ENCODE data around the gene EAPP.
"Not testable (repeated sequence)": the region's sequence is repeated elsewhere in the genome, so short reads cannot be mapped to it uniquely, and the experiment has no call there.

The EAPP gene

DNA sequence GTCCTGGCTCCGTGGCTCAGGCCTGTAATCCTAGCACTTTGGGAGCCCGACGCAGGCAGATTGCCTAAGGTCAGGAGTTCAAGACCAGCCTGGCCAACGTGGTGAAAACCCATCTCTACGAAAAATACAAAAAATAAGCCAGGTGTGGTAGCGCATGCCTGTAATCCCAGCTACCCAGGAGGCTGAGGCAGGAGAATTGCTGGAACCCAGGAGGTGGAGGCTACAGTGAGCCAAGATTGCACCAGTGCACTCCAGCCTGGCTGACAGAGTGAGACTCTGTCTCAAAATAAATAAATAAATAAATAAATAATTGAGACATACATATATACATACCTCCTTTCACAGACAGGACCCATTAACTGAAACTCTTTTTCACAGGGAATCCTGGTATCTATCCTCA lies 1.4 kb downstream of the EAPP start:
- DNase-seq (ENCODE audit: low spot score) = not testable (repeated sequence)

DNA sequence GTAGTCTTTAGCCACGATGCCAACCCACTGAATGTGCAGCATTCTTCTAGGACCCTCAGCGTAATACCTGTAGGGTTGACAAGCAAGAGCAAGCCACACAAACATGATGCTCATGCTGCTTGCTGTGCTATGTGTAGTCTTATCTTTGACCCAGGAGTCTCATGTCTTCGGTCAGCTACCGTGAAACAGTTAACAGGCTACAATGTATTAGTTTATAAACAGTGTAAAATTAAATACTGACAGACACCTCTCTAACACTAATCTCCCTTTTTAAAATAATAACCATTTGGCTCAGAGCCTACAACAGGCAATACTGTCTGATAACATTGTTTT lies 1.9 kb downstream of the EAPP start:
- no peak for DNase-seq (ENCODE audit: low spot score)

DNA sequence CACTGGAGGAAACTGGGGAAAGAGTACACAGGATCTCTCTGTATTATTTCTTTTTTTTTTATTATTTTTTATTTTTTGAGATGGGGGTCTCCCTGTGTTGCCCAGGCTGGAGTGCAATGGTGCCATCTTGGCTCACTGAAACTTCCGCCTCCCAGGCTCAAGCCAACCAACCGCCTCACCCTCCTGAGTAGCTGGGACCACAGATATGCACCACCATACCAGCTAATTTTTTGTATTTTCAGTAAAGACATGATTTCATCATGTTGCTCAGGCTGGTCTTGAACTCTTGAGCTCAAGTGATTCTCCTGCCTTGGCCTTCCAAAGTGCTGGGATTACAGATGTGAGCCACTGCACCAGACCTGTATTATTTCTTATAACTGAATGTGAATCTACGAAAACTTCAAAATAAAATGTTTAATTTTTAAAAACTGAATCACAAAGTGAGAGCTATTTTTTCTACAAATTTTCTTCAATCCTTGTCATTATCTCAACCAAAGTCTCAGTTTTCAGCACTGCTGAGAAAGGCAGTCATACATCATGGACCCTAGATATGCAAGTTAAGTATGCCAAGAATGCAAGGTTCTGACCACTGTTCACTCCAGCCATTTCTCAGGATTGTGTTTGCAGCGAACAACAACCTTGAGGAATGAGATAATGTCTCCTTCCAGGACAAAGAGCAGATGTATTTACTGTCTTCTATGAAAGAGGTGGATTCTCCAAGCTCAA lies 2.4 kb downstream of the EAPP start:
- DNase-seq (ENCODE audit: low spot score) = no peak

DNA sequence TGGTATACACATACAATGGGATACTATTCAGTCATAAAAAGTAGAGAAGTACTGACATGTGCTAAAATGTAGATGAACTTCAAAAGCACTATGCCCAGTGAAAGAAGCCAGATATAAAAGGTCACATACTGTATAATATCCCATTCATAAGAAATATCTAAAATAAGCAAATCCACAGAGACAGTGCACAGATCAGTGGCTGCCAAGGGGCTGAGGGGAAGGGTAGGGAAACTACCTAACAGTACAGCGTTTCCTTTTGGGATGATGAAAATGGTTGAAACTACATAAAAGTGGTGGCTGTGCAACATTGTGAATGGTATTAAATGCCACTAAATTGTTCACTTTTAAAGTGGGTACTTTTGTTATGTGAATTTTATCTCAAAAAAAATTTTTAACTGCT lies 11.9 kb downstream of the EAPP start:
- DNase-seq (ENCODE audit: low spot score) = no peak

DNA sequence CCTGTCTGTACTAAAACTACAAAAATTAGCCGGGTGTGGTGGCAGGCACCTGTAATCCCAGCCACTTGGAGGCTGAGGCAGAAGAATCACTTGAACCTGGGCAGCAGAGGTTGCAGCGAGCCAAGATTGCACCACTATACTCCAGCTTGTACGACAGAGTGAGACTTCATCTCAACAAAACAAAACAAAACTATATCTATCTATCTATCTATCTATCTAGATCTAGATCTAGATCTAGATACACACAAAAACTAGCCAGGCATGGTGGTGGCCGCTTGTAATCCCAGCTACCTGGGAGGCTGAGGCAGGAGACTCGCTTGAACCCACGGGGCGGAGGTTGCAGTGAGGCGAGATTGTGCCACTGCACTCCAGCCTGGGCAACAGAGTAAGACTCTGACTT lies 15.3 kb downstream of the EAPP start:
- DNase-seq (ENCODE audit: low spot score) = not testable (repeated sequence)

DNA sequence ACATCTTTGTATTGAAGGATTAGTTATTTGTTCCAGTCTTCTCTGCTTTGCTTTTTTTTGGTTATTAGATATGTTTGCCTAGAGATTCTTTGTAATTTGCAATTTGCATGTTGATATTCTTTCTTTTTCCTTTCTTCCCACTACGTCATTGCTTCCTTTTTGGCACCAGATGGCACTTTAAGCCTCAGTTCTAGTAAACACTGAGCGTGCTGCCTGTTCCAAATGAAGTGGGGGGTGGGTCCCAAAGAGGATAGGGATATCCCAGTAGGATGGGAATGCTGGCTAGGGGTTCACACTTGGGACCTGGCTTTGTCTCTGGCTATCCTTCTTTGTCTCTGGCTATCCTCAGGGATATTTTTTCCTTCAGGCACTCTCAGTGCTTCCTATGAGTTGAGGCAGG lies 17.0 kb downstream of the EAPP start:
- DNase-seq (ENCODE audit: low spot score) = no peak

DNA sequence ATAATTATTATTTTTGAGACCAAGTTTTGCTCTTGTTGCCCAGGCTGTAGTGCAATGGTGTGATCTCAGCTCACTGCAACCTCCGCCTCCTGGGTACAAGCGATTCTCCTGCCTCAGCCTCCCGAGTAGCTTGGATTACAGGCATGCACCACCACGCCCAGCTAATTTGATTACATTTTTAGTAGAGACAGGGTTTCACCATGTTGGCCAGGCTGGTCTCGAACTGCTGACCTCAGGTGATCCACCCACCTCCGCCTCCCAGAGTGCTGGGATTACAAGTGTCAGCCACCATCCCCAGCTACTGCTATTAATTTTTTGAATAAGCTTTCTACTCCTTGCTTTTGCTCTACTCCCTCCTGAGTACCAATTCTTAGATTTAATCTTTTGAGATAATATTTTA lies 18.4 kb downstream of the EAPP start:
- DNase-seq (ENCODE audit: low spot score) = not testable (repeated sequence)

DNA sequence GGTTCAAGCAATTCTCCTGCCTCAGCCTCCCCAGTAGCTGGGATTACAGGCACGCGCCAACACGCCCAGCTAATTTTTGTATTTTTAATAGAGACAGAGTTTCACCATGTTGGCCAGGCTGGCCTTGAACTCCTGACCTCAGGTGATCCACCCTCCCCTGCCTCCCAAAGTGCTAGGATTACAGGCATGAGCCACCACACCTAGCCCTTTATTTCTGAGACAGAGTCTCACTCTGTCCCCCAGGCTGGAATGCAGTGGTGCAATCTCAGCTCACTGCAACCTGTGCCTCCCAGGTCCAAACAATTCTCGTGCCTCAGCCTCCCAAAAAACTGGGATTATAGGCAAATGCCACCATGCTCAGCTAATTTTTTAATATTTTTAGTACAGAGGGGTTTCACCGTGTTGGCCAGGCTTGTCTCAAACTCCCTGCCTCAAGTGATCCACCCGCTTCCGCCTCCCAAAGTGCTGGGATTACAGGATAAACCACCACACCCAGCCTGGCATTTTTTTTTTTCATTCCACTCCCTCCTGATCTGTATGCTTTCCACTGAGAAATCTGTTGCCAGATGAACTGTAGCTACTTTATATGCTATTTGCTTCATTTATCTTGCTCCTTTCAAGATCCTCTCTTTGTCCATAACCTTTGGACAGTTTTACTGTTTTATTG lies 19.1 kb downstream of the EAPP start:
- DNase-seq (ENCODE audit: low spot score) = not testable (repeated sequence)

DNA sequence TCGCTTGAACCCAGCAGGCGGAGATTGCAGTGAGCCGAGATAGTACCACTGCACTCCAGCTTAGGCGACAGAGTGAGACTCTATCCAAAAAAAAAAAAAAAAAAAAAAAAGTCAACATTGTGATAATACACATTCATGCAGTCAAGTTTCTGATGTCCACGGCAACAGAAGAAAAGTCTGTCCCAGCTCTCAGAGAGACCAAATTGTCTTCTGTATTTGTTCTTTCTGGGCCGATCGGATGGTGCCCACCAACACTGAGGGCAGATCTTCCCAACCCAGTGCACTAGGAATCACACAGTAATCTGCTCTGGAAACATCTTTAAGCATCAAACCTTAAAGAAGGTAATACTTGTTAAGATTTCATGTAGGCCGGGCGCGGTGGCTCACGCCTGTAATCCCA lies 31.6 kb downstream of the EAPP start:
- DNase-seq (ENCODE audit: low spot score) = no peak

DNA sequence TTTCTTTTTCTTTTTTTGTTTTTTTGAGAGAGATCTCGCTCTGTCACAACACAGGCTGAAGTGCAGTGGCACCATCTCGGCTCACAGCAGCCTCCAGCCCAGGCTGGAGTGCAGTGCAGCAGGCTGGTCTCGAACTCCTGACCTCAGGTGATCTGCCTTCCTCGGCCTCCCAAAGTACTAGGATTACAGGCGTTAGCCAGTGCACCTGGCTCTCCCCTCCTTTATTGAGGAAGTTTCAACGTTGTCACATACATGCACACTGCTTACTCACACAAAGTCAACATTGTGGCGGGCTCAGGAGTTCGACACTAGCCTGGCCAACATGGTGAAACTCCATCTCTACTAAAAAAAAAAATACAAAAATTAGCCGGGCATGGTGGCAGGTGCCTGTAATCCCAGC lies 32.0 kb downstream of the EAPP start:
- DNase-seq (ENCODE audit: low spot score) = no peak

DNA sequence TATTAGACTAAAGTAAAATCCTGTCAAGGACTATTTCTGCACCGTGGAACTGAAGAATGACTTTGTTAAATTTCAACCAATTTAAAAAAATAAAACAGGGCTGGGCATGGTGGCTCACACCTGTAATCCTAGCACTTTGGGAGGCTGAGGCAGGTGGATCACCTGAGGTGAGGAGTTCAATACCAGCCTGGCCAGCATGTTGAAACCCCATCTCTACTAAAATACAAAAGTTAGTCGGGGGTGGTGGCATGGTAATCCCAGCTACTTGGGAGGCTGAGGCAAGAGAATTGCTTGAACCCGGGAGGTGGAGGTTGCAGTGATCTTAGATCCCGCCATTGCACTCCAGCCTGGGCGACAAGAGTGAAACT lies 34.4 kb downstream of the EAPP start:
- DNase-seq (ENCODE audit: low spot score) = not testable (repeated sequence)

DNA sequence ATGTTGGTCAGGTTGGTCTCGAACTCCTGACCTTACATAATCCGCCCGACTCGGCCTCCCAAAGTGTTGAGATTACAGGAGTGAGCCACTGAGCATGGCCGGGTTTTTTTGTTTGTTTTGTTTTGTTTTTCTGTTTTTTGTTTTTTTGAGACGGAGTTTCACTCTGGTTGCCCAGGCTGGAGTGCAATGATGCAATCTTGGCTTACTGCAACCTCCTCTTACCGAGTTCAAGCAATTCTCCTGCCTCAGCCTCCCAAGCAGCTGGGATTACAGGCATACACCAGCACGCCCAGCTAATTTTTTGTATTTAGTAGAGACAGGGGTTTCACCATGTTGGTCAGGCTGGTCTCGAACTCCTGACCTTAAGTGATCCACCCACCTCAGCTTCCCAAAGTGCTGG lies 35.5 kb downstream of the EAPP start:
- DNase-seq (ENCODE audit: low spot score) = not testable (repeated sequence)

DNA sequence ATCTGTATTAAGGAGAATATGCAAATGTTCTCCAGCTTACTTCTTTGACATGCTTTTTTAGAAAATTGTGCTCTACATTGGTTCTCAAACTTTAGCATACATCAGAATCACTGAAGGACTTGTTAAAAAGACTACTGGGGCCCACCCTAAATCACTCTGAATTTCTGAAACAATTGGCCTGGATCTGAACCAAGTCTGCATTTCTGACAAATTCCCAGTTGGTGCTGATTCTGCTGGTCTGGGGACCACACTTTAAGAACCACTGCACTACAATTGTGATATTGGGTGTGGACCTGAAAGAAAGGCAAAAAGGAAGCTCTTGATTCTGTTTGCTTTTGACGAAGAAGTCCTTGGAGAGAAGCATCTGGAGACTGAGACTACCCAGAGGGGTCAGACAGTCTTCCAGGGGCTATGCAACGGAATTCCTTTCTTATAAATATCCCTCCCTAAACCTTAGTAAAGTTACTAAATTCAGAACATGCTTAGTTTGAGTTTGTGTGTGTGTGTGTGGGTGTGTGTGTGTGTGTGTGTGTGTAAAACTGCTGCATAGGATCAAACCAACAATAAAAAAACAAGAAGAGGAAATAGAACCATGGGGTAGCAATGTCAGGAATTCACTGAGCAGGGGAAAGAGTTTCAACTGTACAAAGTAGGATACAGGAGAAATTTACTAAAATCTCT lies 36.8 kb downstream of the EAPP start:
- DNase-seq (ENCODE audit: low spot score) = no peak

DNA sequence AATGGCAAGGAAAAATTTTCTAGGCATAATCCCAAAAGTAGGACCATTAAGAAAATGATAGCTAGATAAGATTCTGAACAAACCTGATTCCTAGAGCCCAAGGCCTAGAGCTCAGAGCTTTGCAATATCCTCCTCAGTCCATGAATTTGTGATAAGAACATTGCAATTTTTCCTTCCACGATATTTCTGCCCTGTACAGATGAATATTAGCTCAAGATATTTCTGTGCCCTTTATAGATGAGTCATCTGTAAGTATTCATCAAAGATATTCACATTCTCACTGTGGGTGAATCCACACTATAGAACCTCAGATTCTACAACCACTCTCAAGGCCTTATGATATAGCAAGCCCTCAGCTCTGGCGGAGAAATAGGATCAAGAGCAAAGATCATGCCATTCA lies 37.5 kb downstream of the EAPP start:
- no peak for DNase-seq (ENCODE audit: low spot score)

DNA sequence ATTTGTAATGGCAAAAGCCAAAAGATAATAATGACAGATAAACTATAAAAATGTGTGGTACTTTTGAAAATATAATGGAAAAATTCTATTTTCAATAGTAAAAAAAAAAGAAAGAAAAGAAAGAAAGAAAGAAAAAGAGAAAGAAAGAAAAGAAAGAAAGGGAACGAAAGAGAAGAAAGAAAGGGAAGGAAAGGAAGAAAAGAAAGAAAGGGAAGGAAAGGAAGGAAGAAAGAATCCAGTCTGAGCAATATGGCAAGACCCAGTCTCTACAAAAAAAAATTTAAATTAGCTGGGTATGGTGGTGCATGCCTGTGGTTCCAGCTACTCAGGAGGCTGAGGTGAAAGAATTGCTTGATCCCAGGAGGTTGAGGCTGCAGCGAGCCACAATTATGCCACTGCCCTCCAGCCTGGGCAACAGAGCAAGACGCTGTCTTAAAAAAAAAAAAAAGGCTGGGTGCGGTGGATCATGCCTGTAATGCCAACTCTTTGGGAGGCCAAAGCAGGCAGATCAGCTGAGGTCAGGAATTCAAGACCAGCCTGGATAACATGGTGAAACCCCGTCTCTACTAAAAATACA lies 38.4 kb downstream of the EAPP start:
- no peak for DNase-seq (ENCODE audit: low spot score)

DNA sequence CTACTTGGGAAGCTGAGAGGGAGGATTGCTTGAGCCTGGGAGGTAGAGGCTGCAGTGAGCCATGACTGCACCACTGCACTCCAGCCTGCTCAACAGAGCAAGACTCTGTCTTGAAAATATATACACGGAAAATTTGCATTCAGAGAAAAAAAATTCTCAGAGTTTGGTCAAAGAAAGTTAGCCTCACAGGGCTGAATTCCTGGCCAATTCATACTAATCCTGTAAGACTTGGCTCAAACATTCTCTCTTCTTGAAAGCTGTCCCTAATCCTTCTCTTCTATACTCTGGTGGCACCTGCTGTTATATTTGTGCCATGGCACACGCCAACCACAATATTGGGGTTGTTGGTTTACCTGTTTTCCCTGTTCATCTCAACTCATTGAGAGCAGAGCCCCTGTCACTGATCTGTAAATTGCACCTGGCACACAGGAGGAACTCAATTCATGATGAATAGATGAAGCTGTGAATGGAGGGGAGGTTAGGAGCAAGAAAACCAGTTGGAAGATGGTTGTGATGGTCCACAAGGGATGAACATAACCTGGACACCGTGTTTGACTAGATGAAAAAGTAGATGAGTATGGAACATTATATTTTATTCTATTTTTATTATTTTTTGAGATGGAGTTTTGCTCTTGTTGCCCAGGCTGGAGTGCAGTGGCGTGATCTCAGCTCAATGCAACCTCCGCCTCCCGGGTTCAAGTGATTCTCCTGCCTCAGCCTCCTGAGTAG lies 40.7 kb downstream of the EAPP start:
- no peak for DNase-seq (ENCODE audit: low spot score)

DNA sequence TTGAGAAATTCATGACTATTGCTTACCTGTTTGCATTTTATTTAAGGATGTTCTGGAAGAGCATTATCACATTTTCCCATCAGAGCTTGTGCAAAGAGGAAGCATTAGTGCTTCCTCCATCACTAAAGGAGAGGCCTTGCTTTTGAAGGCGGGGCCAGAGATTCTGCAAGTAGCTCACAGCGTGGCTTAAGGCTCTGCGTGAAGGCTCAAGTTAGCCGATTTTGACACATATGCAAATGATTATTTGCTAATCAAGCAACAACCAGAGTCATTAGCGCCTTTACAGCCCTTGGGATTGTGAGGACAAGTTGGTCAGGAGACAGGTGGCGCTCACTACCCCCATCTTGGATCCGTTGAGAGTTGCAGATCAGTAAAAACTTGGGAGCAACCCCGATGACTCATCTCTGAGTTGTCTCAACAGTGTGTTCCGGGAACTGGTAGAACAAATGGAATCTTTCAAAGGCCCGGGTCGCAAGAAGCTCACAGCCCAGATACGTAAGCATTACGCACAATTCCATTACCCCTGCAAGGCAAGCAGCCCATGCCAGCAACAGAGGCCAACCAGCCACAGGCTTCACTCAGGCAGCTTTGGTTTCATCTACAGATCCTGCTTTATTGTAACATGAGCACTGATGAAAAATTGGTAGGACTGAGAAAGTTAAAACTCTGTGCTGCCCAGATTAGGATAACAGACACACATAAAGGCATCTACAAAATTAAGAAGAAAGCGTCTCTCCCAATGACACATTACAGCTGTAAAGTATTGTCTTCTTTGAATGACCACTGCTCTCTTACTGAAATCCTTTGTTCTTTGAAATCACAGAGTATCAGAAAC lies 42.6 kb downstream of the EAPP start:
- peak; percentile 47 for DNase-seq (ENCODE audit: low spot score)

DNA sequence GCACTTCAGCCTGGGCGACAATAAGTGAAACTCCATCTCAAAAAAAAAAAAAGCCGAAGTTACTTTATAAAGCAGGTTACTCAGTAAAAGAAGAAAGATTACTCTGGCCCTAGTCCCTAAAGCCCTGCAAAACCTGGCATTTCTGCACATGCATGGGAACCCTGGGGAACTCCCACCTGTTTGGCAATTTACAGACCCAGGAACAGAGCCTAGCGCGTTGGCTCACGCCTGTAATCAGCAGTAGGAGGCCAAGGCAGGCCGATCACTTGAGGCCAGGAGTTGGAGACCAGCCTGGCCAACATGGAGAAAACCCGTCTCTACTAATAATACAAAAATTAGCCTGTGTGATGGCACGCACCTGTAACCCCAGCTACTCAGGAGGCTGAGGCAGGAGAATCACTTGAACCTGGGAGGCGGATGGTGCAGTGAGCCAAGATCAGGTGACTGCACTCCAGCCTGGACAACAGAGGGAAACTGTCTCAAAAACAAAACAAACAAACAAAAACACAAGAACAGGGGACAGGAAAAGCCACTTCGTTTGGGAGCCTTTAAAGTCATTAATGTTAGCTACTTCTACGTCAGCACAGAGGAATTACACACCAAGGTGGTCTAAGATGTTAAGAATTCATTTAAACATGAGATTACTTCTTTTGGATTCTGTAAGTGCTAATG lies 43.4 kb downstream of the EAPP start:
- no peak for DNase-seq (ENCODE audit: low spot score)

DNA sequence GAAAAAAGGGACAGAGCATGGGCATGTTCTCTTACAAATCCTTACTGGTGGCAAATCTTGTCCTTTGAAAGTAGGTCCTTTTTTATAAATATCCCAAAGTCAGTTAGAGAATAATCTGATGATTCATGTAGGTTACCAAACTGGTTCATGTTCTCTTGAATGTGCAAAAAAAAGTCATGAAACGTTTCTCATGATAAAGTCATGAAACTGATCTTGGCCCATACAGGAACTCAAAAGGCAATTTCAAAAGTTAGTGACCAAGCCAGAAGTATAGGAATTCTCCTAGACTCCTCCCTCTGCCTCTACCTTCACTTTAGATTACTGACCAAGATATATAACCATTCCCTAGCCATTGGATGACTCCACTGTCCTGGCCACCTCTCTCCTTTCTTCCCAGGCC lies 50.2 kb downstream of the EAPP start:
- DNase-seq (ENCODE audit: low spot score) = no peak

DNA sequence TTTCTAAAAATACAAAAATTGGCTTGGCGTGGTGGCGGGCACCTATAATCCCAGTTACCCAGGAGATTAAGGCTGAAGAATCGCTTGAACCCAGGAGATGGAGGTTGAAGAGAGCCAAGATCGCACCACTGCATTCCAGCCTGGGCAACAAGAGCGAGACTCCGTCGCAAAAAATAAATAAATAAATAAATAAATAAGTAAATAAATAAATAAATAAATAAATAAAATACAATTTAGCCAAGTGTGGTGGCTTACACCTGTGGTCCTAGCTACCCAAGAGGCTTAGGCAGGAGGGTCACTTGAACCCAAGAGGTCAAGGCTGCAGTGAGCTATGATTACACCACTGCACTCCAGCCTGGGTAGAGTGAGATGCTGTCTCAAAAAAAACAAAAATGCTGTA lies 51.0 kb downstream of the EAPP start:
- no peak for DNase-seq (ENCODE audit: low spot score)

DNA sequence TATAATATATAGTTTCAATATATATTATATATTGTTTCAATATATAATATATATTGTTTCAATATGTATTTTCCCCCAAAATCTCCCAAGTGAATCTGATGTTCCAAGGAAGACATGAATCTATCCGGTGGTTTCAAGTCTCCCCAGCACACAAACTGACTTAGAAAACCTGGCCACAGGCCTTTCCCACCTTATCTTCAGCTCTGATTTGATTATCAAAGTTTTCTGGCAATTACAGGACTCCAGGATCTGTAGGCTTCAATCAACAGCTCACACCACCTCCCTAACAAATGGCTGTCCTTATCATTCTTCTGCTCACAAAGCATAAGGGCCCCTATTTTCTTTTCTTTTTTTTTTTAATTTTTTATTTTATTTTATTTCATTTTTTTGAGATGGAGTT lies 54.8 kb downstream of the EAPP start:
- DNase-seq (ENCODE audit: low spot score) = no peak
